Osteocyte (in vitro differentiated cells): Measurements from ENCODE around the gene AFF3. TPM values are rescaled to one million over a fixed set of nuclear protein-coding genes. Genes with fewer than 3 reads are reported as not detected.
A peak's percentile ranks its signal among the peaks of the same experiment; 100 is the strongest.

Experiments
- DNase-seq: peaks from one replicate; pipeline ENCODE4 v3.0.0; 2021; ENCODE audit warnings: mixed read lengths; ENCODE audit not compliant: unreplicated experiment; ENCODE audit errors: extremely low spot score
- H3K27ac Mint-ChIP-seq: one replicate; pipeline ENCODE4 v1.8.0; 2021; ENCODE audit warnings: mild to moderate bottlenecking, mixed read lengths; ENCODE audit not compliant: unreplicated experiment
- H3K27me3 Mint-ChIP-seq: one replicate; pipeline ENCODE4 v1.8.0; 2021; ENCODE audit warnings: mixed read lengths; ENCODE audit not compliant: unreplicated experiment
- H3K36me3 Mint-ChIP-seq: one replicate; pipeline ENCODE4 v1.8.0; 2021; ENCODE audit warnings: mixed read lengths; ENCODE audit not compliant: unreplicated experiment
- H3K4me1 Mint-ChIP-seq: one replicate; pipeline ENCODE4 v1.8.0; 2021; ENCODE audit warnings: mixed read lengths; ENCODE audit not compliant: unreplicated experiment
- H3K4me3 Mint-ChIP-seq: one replicate; pipeline ENCODE4 v1.8.0; 2021; ENCODE audit warnings: mild to moderate bottlenecking, moderate library complexity, mixed read lengths; ENCODE audit not compliant: unreplicated experiment
- H3K9me3 Mint-ChIP-seq: one replicate; pipeline ENCODE4 v1.8.0; 2021; ENCODE audit warnings: mixed read lengths; ENCODE audit not compliant: unreplicated experiment
- total RNA-seq: library from RNA; stranded (reverse); gene quantifications from 2 replicates; pipeline ENCODE4 v1.2.1, GENCODE V29; 2021
- TF ChIP-seq, protein P1 (sequence below): fragments of 200-600 bp; sonication (generic); IDR thresholded peaks from 2 replicates; pipeline ENCODE4 v1.5.0; 2021; ENCODE audit warnings: antibody characterized with exemption, mild to moderate bottlenecking, moderate library complexity

AFF3 gene
- total RNA-seq, 1 donor from 2014 or later, result 248 TPM

DNA sequence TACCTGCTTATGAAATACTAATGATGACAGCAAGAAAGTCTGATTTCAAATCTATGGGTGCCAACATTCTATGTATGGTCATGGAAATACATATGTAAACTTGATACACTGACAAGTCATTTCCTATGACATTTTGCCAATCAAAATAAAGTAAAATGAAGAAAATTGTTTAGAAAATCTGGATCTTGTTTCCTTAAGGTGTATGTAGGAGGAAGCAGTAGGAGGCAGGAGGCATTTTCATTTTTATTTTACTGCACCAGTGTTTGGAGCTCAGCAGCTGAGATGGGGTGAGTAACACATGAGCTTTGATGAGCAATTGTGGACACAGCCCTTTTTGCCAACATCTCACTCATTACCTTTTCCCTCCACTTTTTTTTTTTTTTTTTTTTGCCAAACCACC lies 167.0 kb downstream of the AFF3 start:
- Mint-ChIP-seq H3K27ac (peak overlapping the region; percentile 75), H3K27me3 (no peaks in the 10 kb centered on the region), H3K4me3 (no peak overlapping the region), H3K4me1 (peaks cover 78% of the 10 kb centered on the region), H3K9me3 (no peaks in the 10 kb centered on the region), H3K36me3 (peaks cover 86% of the 10 kb centered on the region)
- TF ChIP-seq, protein P1, sequence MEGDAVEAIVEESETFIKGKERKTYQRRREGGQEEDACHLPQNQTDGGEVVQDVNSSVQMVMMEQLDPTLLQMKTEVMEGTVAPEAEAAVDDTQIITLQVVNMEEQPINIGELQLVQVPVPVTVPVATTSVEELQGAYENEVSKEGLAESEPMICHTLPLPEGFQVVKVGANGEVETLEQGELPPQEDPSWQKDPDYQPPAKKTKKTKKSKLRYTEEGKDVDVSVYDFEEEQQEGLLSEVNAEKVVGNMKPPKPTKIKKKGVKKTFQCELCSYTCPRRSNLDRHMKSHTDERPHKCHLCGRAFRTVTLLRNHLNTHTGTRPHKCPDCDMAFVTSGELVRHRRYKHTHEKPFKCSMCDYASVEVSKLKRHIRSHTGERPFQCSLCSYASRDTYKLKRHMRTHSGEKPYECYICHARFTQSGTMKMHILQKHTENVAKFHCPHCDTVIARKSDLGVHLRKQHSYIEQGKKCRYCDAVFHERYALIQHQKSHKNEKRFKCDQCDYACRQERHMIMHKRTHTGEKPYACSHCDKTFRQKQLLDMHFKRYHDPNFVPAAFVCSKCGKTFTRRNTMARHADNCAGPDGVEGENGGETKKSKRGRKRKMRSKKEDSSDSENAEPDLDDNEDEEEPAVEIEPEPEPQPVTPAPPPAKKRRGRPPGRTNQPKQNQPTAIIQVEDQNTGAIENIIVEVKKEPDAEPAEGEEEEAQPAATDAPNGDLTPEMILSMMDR, result no peak
- no peak for DNase-seq

GRCh38 chr2:99974682-99975375 lies 167.6 kb downstream of the AFF3 start:
- no peak for DNase-seq
- TF ChIP-seq, protein P1, result no peak
- Mint-ChIP-seq H3K27me3 (no peaks in the 10 kb centered on the region), H3K27ac (peak overlapping the region; percentile 75), H3K9me3 (no peaks in the 10 kb centered on the region), H3K36me3 (peaks cover 82% of the 10 kb centered on the region), H3K4me1 (peaks cover 76% of the 10 kb centered on the region), H3K4me3 (no peak overlapping the region)

- Mint-ChIP-seq H3K27me3 (no peaks in the 10 kb centered on the region), H3K4me1 (peaks cover 71% of the 10 kb centered on the region), H3K27ac (peak overlapping the region; percentile 75), H3K9me3 (no peaks in the 10 kb centered on the region), H3K36me3 (peaks cover 80% of the 10 kb centered on the region), H3K4me3 (no peak overlapping the region)
- TF ChIP-seq, protein P1, result no peak
- DNase-seq, result no peak
Measured at GRCh38 chr2:99974275-99974674, 168.1 kb downstream of the AFF3 start.

DNA sequence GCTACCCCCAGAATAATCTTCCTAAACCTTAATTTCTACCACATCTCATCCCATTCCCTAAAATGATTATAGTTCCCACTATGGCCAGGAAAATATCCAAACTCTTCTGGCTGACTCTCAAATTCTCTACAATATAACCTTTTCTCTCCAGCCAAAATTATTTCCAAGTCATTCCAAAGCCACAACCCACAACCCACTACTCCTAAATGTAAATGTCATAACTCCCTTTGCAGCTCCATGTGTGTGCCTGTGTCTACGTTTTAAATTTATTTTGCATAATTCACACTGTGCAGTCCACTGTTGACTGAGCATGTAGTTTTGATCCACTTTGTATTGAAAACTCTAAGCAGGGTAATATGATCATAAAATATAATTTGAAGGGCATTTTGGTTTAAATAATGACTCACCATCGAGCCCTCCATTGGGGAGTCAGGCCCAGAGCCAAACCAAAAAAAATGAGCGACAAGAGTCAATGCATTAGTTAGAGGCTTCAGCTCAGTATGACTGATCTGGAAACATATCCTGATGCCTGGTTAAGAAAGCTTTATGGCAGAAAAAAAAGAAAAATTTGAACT lies 171.0 kb downstream of the AFF3 start:
- no peaks in the 10 kb centered on the region for H3K27me3 Mint-ChIP-seq
- peaks cover 78% of the 10 kb centered on the region for H3K36me3 Mint-ChIP-seq
- H3K27ac Mint-ChIP-seq, result peak overlapping the region; percentile 53

More for the DNA sequence above, 171.0 kb downstream of the AFF3 start:
- Mint-ChIP-seq H3K4me3 (no peak overlapping the region), H3K9me3 (no peaks in the 10 kb centered on the region), H3K4me1 (peaks cover 59% of the 10 kb centered on the region)
- TF ChIP-seq, protein P1, result no peak
- DNase-seq, result no peak
